GM10266 (cell line): ENCODE measurements around the gene BEAN1.

Source experiments
- DNase-seq: peaks from one replicate; pipeline ENCODE4 v3.0.0; 2012; ENCODE audit errors: extremely low spot score
- CTCF ChIP-seq: IDR thresholded peaks from 2 replicates; pipeline ENCODE4 v1.5.1; 2012; ENCODE audit warnings: mild to moderate bottlenecking, low read depth; ENCODE audit not compliant: control insufficient read depth, insufficient read depth; ENCODE audit errors: missing control alignments

Gene BEAN1

DNA sequence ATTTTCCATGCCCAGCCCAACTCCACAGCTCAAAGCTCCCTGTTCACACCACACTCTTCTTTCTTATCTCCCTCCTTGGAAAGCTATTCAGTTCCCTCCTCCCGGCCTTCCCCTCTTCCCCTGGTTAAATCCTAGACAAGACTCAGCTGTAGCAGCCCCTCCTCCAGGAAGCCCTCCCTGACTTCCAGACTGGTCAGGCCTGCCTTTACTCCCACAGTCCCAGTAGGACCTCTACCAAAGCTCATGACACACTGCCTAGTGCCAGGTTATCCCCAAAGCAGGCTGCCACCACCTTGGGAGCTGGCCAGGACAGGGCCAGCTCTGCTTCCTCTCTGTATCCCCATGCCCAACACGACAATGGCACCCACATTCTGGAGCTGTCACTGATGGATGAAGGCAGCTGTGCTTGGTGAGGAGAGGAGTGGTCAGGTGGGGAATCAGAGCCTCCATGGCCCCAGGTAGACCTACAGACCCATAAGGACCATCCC is 50.0 kb downstream of the BEAN1 start:
- no peak for TF ChIP-seq CTCF
- DNase-seq: no peak

DNA sequence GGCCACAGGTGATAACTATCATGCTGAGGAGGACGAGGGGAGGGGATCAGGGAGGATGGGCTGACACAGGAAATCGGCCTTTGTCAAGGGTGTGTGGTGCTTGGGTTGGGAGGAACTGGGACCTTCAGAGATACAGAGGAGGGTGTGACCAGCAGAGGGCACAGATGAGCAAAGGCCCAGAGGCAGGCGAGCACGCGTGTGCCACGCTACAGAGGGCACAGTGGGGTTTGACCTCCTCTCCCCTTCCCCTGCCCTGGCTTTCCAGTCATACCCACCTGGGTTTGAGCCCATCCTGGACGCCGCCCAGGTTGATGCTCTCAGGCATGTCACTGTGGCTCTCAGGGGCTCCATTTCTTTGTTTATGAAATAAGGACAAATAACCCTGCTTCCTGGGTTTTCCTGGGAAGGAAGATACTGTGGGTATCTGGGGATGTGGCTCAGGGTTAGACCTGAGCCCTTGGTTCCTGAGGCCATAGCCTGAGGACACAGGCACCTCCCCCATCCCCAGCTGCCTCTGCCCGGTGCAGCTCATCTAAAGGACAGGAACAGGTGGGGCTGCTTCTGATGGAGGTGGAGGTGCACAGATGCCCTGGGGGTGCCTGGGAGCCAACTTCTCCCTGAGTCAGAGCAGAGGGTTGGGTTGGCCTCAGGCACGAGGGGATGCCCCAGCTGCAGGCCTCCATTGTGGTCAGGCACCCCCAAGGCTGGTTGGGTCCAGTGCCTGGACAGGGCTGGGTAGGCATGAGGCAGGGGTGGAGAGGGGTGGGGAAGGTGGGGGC is 51.8 kb downstream of the BEAN1 start:
- DNase-seq: peak; percentile 85
- peak; percentile 76 for TF ChIP-seq CTCF

DNA sequence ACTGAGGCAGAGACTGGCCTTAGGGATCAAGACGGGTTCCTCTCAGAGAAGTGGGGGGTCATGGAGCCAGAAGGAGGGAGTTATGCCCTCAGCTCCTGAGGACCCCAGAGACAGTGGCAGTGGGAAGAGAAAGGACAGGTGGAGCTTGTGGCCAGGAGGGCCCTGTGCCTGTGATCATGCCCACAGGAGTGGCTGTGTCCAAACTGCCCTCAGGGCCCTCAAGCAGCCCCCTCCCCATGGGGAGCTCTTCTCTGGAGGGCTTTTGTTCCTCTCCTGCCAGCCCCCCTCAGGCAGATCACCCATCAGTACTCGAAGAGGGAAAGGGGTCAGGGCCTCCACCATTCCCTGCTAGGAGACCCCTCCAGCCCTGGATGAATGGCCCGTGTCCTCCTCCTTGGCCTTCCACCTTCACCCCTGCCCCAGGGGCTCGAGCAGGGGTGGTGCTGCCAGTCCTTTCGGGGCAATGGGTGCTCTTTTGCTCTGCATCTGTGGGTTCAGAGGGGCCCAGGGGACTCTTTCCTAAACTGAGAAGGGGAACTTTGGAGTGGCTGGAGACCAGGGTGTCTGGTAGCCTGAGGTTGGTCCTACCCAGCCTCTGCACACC is 52.7 kb downstream of the BEAN1 start:
- no peak for DNase-seq
- no peak for TF ChIP-seq CTCF

GRCh38 chr16:66480265-66481080 is 53.4 kb downstream of the BEAN1 start:
- DNase-seq: no peak

DNA sequence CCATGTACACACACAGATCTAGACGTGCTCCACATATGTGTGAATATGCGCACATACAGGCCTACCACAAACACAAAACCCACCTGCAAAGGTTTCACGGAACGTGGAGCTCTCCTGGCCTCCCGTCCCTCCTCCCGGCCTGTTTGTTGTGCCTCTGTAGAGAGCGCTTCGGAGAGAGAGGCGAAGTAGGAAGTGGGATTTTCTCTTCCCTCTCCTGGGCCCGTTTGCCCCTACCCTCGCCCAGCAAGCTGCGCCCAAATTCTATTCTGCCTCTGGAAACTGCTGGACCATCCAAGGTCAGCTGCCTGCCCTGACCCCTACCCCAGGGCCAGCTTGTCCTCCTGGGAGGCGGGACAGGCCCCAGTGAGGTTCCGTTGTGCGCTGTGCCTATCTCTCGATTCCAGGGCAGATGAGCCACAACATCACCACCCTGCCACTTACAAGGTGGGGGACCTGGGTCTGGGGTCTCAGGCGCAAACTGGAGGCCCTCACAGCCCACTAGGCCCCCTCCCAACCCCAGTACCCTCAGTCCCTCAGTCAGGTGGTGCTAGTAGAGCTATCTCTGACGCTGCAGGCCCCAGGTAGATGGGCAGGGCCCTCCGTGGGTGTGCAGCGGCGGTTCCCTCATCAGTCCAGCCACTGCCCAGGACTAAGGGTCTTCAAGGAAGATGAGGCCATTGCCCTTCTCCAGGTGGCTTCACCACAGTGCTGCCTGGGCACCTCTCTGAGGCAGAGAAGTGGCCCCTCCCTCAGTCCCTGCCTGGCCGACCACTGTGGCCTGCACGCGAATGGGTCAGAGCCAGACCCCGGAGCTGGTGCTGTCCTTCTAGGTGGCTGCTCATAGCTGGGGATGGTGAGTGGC is 54.2 kb downstream of the BEAN1 start:
- no peak for DNase-seq

More at GRCh38 chr16:66480265-66481080, 53.4 kb downstream of the BEAN1 start:
- TF ChIP-seq CTCF: no peak

More for the DNA sequence above, 54.2 kb downstream of the BEAN1 start:
- TF ChIP-seq CTCF: no peak
